GM18511 (cell line): ENCODE measurements around the gene PRKCE.

Experiments
- ATAC-seq: cut with Tn5 transposase; IDR thresholded peaks from one replicate; pipeline ENCODE4 v1.9.1; 2021; ENCODE audit warnings: mild to moderate bottlenecking, moderate library complexity; ENCODE audit not compliant: unreplicated experiment

PRKCE gene

GRCh38 chr2:46058140-46058539, 406.7 kb downstream of the PRKCE start:
- no peak for ATAC-seq

- no peak for ATAC-seq
Measured at GRCh38 chr2:46062637-46063412, 411.4 kb downstream of the PRKCE start.

- no peak for ATAC-seq
Measured at GRCh38 chr2:46064396-46064795, 412.9 kb downstream of the PRKCE start.

- no peak for ATAC-seq
Measured at GRCh38 chr2:46065152-46065551, 413.7 kb downstream of the PRKCE start.

GRCh38 chr2:46066116-46066515, 414.6 kb downstream of the PRKCE start:
- ATAC-seq, result no peak

- no peak for ATAC-seq
Measured at GRCh38 chr2:46066601-46067000, 415.1 kb downstream of the PRKCE start.

GRCh38 chr2:46067062-46067461, 415.6 kb downstream of the PRKCE start:
- no peak for ATAC-seq

- no peak for ATAC-seq
Measured at GRCh38 chr2:46067501-46068305, 416.2 kb downstream of the PRKCE start.

- no peak for ATAC-seq
Measured at GRCh38 chr2:46068636-46069035, 417.2 kb downstream of the PRKCE start.

- ATAC-seq, result no peak
Measured at GRCh38 chr2:46071074-46071473, 419.6 kb downstream of the PRKCE start.

- no peak for ATAC-seq
Measured at GRCh38 chr2:46072101-46072820, 420.8 kb downstream of the PRKCE start.

- no peak for ATAC-seq
Measured at GRCh38 chr2:46073540-46074046, 422.1 kb downstream of the PRKCE start.

GRCh38 chr2:46074501-46074900, 423.0 kb downstream of the PRKCE start:
- no peak for ATAC-seq

GRCh38 chr2:46075848-46076247, 424.4 kb downstream of the PRKCE start:
- no peak for ATAC-seq

- ATAC-seq, result no peak
Measured at GRCh38 chr2:46076251-46076650, 424.8 kb downstream of the PRKCE start.

- ATAC-seq, result no peak
Measured at GRCh38 chr2:46076875-46077274, 425.4 kb downstream of the PRKCE start.

GRCh38 chr2:46077522-46078107, 426.1 kb downstream of the PRKCE start:
- ATAC-seq, result no peak

- no peak for ATAC-seq
Measured at GRCh38 chr2:46079985-46080560, 428.6 kb downstream of the PRKCE start.

- no peak for ATAC-seq
Measured at GRCh38 chr2:46082531-46083485, 431.3 kb downstream of the PRKCE start.
